HG02870 (cell line): ENCODE measurements around the gene ORM1.

Experiments used
- ATAC-seq: cut with Tn5 transposase; IDR thresholded peaks from one replicate; pipeline ENCODE4 v1.9.1; 2021; ENCODE audit warnings: mild to moderate bottlenecking, moderate library complexity; ENCODE audit not compliant: unreplicated experiment

ORM1 gene

DNA sequence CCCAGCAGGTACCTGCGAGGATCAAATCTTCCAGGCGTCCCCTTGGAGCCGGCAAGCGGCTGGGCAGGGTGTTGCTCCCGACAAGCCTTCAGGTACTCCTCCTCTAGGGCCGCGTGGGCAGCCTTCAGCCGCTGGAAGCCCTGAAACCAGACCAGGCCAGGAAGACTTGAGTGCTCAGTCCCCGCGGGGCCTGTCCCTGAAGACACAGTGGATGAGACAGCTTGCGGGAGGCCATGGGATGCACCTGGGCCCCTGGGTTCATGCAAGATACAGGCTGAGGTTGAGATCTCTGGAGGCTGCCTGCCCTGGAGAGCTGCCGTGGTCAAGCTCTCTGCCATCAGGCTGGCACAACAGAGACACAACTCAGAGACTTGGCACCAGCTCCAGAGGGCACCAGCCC, 39.5 kb downstream of the ORM1 start:
- ATAC-seq, result no peak

DNA sequence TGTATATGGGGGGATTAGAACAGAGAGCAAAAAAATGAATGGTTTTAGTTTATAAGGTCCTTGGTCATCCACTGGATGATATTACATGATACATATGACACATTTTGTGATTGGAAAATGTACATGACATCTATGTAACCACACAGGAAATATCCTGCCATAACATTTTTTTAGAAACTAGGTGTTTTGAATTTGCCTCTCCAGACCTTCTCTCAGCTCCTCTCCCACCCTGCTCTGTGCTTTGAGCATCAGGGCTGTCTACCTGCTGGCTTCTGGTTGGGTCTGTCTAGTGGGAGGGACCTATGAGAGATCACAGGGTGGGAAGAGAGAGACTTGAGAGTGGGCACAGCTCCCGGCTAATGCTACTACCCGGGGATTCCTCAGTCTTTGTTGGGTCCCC, 40.5 kb downstream of the ORM1 start:
- ATAC-seq, result no peak

GRCh38 chr9:114364134-114365041, 41.5 kb downstream of the ORM1 start:
- no peak for ATAC-seq

- no peak for ATAC-seq
These were observed 42.3 kb downstream of the ORM1 start for GRCh38 chr9:114365194-114365593.

DNA sequence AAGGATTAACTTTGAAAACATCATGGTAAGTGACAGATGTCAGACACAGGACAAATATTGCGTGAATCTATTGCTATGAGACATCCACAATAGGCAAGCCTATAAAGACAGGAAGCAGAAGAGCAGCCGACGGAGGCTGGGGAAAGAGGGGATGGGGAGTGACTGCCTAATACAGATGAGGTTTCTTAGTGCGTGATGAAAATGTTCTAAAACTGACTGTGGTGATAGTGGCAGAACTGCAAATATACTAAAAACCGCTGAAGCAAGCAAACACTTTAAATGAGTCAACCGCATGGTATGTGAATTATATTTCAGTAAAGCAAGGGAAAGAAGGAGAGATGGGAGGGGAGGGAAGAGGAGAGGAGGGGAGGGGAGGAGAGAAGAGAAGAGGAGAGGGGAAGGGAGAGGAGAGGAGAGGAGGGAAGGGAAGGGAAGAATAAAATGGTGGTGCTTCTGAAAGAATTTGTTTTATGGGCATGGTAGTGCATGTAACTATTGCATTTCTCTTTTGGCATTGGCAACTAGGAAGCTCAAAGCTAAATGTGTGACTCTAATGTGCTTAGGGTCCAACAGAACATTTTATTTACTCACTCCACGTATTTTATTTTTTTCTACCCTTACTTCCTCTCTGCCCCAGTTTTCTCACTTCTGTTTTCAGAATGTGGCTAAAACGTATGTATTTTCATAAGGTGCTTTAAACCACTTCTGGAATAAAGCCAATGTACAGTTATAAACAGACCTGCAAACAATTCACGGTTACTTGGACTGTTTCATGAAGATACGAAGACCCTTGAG, 43.6 kb downstream of the ORM1 start:
- peak; percentile 63 for ATAC-seq

- ATAC-seq, result no peak
These were observed 44.5 kb downstream of the ORM1 start for GRCh38 chr9:114367366-114367765.

GRCh38 chr9:114367772-114368569, 45.1 kb downstream of the ORM1 start:
- no peak for ATAC-seq

DNA sequence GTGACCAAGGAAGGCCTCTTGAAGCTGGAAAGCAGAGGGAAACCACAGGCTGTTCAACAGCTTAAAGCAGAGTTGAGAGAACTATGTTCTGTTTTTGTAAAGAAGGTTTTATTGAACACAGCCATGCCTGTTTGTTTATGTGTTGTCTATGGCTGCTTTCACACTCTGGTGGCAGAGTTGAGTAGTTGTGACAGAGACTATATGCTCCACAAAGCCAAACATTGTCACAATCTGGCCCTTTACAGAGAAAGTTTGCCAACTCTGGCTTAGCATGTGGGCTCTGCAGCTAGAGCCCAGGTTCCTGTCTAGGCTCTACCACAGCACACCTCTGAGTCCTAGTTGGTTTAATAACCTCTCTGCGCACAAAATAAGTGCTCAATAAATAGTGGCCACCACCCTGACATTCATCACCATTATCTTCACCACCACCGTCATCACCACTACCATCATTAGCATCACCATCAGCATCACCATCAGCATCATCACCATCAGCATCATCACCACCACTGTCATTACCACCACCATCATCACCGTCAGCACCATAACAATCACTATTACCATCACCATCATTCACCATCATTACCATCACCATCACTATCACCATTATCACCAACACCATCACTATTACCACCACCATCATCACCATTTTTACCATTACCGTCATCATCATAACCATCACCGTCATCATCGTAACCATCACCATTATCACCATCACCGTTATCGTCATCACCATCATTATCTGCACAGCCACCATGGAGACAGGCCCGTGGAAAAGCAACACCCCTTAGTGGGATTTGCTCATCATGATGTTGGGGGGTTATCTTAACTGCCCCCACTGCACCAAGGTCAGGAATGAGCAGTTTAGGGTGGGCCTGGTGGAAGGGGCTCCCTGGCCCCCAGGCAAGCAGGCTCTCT, 46.6 kb downstream of the ORM1 start:
- ATAC-seq, result no peak

GRCh38 chr9:114370251-114370967, 47.5 kb downstream of the ORM1 start:
- ATAC-seq, result no peak

GRCh38 chr9:114370968-114371320, 48.0 kb downstream of the ORM1 start:
- ATAC-seq, result no peak

GRCh38 chr9:114371343-114371944, 48.5 kb downstream of the ORM1 start:
- ATAC-seq, result no peak

GRCh38 chr9:114371973-114372917, 49.3 kb downstream of the ORM1 start:
- no peak for ATAC-seq

DNA sequence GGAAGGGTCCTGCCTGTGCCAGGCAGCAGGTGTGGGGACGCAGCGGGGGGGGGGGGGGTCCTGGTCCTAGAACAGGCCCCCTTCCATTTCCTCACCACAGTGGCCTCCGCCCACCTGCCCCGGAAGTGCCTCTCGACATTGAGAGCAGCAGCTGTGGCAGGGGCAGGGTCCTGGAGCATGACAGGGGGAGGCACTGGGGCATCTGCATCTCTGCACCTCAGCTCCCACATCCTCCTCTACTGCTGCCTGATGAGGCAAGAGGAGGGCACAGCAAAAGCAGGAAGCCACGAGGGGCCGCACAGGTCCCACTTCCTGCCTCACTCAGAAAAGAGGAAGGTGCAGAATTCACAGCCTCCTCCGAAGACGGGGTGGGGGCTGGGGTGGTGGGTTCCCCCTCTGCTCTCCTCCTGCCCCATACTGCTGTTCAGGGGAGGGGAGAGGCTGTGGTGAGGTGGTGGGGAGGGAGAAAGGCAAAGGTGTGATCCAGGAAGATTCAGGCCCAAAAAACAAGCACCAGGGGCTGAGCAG, 50.1 kb downstream of the ORM1 start:
- ATAC-seq, result peak; percentile 88

DNA sequence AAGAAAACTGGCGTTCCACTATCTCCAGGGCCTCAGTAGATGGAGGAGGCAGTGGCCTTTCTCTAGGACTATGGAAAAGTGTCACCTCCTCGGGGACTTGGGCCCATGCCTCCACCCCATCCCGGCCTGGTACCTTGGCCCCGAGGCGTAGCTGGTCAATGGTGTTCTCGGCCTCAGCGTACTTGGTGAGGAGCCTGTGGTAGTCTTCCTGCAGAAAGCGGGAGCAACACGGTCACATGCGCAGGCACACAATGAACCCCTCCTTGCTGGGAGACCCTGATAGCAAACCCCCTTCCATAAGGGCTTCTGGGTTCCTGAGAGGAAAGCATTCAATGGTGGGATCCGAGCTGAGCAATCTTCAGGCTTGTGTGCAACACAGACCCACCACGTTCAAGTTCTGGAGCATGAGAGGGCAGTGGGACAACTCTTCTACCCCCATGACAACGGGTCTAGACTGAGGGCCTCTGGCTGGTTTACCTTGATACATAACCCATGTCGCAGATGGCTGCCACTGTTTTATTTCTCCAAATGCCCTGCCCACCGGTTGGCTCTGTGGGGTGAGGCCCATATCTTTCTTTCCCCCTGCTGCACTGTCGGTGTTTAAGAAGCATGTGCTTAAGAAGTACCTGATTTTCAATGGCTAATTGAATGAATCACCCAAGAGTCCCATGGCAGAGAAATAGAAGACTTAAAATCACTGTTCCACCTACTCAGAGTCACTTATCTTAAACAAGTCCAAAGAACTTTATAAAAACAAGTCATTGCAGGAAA, 51.2 kb downstream of the ORM1 start:
- ATAC-seq, result no peak

- no peak for ATAC-seq
These were observed 52.0 kb downstream of the ORM1 start for GRCh38 chr9:114374936-114375335.

- no peak for ATAC-seq
These were observed 52.7 kb downstream of the ORM1 start for GRCh38 chr9:114375386-114376175.
